Measurements from ENCODE around the gene NOL9.
"Not testable (repeated sequence)": the region's sequence is repeated elsewhere in the genome, so short reads cannot be mapped to it uniquely, and the experiment has no call there.

The NOL9 gene

DNA sequence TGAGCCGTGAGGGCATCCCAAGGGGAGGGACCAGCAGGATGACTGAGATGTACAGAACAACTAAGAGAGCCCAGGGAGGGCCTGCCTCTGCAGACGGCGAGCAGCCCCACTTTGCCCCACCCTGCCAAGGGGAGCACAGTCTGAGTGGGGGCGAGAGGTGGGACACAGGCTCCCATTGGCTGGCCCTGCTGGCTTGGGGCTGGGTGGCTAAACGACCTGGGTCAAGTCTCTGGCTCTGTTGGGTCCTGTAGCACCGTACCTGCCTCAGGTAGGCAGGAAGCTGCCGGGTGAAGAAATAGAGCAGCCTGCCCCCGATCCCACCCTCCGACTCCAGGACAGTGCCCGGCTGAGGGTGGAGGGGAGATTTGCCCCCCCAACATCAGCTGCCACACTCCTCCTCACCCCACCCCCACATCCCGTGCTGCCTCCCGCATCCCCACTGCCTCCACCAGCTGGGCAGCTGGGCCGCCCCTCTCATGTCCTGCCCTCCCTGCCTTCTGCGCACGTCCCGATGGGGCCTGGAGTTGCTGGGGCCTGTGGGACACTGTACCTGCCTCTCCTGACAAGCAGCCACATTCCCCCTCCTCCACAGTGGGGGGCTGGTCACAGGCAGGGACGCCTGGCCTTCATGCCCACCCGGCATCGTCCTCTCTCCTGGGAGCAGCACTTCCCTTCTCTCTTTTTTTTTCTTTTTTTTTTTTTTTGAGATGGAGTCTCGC, 50.3 kb downstream of the NOL9 start:
- no peak for DNase-seq (ENCODE audit: low read depth in 3 of 3)

DNA sequence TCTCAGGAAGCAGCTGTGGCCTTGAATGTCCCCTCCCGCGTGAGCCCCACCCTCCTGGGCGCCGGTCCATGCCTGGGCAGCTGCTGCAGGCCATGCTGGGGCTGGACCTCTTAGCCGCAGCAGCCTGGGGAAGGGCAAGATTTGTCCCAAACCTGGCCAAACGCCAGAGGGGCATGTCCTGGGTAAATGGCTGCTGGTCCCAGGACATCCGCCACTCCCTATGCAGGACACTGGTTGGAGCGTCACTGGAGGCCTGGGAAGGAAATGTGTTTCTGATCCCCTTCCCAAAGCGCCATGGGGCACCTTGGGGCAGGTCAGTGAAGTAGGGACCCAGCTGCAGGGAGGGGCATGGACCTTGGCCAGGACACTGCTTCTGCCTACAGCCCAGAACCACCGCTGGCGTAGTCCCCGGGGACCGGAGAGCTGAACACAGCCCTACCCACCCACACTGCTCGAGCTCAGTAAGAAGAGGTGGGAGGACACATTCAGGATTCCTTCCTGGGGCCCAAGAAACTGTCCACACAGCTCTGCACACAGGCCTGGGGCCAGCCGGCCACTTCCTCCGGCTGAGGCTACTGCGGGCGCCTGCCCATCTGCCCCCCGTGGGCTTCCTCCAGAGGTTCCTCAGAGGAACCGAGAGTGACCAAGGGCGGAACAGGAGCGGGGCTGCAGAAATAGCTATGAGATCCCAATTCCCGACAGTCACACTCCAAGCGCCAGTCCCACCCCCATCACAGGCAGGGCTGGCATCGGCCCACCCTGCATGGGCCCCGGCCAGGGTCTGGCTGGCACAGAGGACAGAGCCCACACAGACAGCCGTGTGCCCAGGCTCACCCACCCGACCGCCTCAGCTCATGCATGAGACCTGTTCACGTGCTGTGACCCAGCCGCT, 52.1 kb downstream of the NOL9 start:
- no peak for DNase-seq (ENCODE audit: low read depth in 3 of 3)

DNA sequence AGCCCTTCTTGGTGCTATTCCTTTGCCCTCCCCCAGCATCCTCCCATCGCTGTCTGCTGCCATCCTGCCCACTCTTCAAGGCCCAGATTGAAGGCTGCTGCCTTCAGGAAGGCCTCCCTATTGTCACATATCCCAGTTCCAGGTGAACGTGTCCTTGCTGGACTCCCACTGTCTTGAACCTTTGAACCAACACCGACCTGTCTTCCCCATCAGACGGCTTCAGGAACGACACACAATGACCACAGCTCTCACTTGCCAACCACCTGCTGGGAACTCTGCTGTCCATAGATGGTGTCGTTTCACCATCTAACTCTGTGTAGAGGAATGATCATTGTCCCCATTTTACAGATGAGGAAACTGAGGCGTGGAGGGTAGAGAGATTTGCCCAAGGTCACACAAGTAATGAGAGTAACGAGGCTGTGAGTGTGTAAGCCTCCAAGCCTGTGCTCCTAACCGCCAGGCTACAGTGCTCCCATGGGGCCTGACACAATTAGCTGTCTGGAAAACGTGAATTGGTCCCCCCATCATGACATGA, 53.0 kb downstream of the NOL9 start:
- no peak for DNase-seq (ENCODE audit: low read depth in 3 of 3)

DNA sequence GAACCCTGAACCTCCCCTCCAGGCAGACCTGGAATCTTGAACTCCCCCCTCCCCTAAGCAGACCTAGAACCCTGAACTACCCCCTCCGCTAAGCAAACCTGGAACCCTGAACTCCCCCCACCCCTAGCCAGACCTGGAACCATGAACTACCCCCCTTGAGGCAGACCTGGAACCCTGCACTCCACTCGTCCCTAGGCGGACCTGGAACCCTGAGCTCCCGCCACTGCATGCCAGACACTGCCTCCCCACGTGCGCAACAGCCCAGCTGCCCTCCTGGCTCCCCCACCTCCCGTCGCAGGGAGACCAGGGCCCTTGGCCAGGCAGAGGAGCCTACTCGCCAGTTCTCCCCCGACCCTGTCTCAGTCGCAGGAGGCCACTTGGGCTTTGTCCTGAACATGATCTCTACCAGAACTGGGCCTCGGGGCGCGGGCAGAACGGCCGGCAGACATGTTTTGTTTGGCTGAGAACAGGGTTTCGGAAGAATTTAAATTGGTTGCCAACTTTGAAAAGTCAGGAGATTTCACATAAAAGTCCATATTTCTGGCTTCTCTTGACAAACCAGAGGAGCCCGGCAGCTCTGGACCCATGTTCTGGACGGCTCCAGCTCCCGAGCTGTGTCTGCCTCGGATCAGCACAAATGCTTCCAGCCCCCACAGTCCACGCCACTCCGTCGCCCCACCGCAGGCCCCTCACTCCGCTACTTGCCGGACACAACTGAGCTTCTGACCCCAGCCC, 53.6 kb downstream of the NOL9 start:
- no peak for DNase-seq (ENCODE audit: low read depth in 3 of 3)

DNA sequence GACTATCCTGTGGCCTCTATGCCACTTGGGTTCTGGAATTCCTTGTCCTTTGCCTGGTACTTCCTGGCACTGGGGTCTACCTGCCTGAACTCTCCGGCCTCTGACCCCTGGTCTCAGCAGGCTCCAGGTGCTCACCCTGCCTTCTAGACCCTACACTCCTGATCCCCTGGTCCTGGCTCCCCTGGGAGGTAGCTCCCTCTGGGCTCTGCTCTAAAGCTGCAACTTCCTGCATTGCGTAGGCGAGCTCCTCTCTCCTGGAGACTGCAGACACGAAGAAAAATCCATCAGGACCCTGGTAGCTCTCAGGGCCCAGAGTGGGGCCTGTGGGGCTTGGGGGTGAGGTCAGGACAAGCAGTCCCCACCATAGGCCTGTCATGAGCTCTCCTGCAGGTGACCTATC, 55.0 kb downstream of the NOL9 start:
- DNase-seq (ENCODE audit: low read depth in 3 of 3) = no peak

DNA sequence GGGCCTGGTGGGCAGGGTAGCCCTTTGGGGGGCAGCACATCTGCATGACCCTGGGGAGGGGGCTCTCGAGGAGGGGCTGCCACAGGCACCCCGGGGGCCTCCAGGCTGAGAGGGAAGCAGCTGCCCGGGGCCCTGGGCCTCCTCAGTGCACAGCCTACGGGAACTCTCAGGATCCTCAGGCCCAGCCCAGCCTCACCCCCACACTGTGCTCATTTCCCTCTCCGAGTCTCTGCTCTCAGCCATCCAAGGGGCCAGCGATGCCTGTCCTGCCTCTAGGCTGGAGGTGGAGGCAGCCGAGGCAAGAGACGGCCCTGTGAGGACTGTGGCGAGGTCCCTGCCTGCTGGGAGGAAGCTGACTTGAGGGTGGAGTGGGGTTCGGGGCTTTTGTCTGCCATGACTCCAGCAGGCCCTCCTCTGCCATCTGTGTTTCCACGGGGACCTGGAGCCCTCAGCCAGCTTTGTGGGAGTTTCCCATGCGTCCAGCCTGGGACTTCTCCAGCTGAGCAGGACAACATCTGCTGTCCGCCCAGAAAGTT, 55.7 kb downstream of the NOL9 start:
- DNase-seq (ENCODE audit: low read depth in 3 of 3) = no peak

DNA sequence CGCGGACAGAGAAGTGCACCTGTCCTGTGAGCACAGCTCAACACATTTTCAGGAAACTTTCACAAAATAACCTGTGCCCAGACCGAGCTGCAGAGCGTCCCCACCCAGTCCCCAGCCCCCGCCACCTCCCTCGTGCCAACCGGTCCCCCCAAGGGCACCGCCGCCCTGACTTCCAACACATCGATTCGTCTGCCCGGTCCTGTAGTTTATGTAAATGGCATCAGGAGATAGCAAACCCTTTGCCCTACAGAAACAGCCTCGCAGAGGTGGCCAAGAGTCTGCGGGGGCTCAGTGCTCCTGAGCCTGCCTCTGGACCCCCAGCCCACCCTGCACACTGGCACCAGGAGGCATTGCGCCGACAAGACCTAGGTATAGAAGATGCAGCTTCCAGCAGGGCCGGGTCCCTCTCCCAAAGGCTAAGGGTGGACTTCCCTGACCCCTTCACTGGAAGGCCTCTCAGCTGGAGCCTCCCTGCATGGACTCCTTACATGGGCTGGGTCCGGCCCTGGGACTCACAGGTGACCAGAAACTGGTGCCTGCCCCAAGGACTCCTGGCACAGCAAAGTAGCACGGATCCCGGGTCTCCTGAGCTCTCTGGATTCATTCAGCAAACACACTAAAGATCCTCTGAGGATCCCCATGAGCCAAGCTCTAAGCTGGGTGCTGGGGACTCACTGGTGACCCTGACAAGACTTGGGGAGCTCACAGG, 56.3 kb downstream of the NOL9 start:
- no peak for DNase-seq (ENCODE audit: low read depth in 3 of 3)

DNA sequence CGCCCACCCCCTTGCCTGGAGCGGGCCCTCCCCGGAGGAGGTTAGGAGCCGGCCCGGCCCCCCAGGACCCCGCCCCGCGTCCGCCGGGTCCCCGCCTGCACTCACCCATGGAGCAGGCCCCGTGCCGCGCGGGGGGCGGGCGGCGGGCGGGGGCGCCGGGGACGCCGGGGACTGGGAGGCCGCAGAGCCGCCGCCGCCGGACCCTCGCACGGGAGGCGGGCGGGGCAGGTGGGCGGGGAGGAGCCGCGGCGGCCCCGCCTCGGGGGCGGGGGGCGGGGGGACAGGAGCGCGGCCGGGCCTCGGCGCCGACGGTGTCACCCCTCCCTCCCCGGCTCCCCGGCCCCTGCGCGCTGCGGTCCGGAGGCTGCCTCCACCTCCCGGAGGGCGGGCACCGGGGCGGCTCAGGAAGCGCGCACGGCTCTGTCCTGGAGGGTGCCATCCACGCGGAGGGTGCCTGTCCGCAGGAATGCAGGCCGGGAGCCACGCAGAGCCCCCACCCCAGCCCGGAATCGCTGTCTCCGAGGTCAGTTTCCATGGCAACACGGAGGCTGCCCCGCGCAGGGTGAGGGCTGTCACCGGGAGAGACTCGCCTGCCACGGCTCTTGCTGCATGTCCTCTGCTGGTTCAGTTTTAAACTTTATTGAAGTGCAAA, 57.0 kb downstream of the NOL9 start:
- DNase-seq (ENCODE audit: low read depth in 3 of 3) = no peak

DNA sequence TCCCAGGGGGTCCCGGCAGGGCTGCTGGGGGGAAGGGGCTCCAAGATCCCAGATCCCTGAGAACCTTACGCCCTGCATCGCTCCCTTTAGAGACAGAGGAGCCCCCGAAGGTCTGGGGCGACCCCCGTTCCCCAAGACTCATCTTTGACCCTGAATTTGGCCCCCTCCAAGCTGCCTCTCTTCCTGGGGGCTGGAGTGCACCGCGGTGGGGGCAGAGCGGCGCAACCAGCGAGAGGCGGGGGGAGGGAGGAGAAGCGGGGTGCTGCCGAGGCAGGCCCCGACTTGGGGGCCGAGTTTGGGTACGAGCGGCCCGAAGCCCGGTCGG, 57.5 kb downstream of the NOL9 start:
- no peak for DNase-seq (ENCODE audit: low read depth in 3 of 3)

DNA sequence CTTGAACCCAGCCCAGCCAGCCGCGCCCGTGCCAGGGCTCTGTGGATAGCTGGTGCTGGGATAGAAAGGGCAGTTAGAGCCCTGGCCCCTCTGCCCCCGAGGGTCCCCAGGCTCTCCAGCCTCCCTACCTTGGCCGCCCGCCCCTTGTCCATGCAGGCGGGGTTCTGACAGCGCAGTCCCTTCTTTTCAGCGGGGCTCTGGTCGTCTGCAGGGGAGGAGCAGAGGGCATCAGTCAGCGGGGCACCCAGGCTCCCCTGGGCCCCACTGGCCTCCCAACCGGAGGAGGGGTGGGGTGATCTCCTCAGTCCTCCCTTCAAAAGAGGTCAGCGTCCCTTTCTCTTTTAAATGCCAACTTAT, 58.0 kb downstream of the NOL9 start:
- no peak for DNase-seq (ENCODE audit: low read depth in 3 of 3)

DNA sequence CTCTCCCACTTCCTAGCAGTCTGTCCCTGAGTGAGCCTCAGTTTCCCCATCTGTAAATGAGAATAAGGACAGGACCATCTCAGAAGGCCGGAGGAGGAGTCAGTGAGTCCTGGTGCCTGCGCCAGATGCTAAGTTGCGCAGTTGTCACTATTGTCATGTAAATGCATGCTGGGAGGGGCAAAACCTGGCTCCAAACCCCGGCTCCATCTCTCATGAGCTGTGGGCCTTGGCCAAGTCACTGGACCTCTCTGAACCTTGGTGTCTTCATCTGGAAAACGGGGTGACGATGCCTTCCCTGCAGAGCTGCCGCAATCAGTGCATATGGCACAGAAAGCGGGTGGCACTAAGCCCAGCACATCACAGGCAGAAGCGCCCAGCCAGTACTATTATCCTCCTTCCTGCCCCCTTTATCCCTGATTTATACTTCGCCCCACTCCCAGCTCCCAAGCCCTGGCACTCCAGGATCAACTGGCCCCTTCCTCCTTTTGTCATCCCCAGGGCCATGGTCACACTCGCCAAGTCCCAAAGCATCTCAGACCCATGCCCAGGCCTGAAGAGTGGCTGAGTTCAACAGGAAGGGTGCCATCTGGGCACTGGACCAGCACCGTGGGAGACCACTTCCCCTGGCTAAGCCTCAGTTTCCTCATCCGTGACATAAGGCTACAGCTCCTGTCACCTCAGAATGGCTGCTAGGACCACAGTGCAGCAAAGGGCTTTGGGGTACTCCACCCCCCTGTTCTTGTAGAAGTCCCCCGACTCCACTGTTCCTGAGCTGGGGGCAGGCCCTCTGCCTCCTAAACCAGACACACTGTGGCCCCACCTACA, 58.6 kb downstream of the NOL9 start:
- no peak for DNase-seq (ENCODE audit: low read depth in 3 of 3)

DNA sequence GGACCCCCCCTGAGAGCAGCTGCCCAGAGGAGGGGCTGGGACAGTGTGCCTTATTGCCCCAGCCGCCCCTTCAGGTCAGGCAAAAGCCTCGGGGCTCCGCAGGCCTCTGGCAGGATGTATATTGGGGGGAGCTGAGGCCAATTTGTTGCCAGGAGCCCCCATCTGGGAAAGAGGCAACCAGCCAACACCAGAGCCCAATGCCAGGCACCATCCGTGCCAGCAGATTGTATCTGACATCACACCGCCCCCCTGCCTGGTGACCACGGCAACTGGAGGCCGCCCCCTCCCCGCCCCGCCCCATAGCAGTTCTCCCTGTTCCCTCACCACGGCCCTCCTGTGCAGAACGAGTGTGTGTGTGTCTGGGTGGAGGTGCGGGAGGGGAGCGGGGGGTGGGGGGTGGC, 59.3 kb downstream of the NOL9 start:
- no peak for DNase-seq (ENCODE audit: low read depth in 3 of 3)

DNA sequence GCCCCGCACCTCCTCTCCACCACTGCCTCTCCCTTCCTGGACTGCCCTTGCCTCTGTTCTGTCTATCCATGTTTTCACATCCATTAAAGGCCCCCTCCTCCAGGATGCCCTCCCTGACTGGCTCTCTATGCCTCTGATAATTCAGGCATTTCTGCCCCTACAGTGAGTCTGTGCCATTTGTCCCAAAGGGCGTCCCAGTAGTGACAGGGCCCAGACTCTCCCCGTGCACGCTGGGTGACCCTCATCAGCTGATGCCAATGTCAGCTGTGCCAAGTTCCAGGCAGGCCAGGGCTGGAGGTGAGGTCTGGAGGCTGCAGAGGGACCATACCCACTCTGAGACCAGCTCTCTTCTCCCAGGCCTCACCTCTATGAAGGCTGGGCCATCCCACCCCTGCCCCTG, 59.7 kb downstream of the NOL9 start:
- DNase-seq (ENCODE audit: low read depth in 3 of 3) = no peak

DNA sequence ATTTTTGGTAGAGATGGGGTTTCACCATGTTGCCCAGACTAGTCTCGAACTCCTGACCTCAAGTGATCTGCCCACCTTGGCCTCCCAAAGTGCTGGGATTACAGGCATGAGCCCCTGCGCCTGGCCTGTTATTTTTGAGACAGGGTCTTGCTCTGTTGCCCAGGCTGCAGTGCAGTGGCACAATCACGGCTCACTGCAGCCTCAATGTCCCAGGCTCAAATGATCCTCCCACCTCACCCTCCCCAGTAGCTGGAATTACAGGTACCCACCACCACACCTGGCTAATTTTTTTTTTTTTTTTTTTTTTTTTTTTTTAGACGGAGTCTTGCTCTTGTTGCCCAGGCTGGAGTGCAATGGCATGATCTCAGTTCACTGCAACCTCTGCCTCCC, 60.5 kb downstream of the NOL9 start:
- not testable (repeated sequence) for DNase-seq (ENCODE audit: low read depth in 3 of 3)

DNA sequence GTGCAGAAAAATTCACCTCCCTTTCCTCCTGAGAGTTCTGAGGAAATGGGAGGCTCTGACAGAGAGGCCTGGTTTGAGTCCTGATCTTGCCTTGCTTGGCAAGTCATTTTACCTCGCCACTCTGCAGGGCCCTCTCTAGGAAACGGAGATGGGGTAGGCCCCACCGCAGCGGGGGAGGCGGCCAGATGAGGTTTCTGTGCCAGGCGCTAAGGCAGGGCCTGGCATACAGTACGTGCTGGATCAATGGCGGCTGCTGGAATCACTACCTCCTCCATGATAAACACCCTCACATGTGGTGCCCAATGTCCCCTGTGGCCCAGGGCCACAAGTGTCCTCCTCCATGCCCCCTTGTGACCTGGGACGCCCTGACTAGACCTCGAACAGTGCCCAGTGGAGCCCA, 62.3 kb downstream of the NOL9 start:
- no peak for DNase-seq (ENCODE audit: low read depth in 3 of 3)

DNA sequence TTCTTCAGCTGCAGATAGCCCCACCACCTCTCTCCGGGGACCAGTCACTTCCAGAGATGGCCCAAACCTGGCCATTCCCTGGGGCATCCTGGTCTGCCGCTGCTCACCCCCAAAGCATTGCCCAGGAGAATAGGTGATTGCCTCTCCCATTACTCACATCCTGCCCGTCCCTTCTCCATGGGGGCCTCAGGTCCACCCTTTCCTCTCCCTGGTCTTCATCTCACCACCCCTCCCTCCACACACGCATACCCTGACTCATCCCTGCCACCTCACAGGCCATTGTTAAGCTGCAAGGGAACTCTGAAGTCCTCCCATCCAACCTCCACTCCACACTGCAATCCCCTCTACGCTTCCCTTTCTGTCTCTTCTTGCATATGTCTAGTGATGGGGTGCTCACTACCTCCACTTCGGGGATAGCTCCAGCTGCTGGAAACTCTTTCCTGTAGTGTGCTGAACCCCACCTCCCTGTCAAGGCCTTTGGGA, 62.8 kb downstream of the NOL9 start, which contains the start of gene PLEKHG5:
Gene PLEKHG5, minus strand, starts transcription at position 188 of the 483 bp plus-strand sequence. CDS start 14,096 bp downstream, outside the sequence.
- DNase-seq (ENCODE audit: low read depth in 3 of 3) = no peak

DNA sequence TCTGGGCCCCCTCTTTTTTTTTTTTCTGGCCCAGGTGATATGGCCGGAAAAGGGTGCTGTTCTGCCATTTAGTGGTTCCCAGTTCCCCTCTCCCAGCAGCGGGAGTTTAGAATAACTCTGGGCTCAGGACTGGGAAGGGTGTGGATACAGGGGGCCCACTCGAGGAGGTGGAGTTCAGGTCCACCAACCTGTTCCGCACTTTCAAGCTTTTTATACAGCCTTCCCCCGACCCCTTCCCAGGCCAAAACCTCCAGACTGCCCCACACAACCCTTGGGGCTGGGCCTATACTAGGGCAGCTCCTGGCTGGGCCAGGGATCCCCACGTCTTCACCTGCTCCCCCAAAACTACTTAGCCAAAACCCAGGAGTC, 63.2 kb downstream of the NOL9 start:
- DNase-seq (ENCODE audit: low read depth in 3 of 3) = no peak

DNA sequence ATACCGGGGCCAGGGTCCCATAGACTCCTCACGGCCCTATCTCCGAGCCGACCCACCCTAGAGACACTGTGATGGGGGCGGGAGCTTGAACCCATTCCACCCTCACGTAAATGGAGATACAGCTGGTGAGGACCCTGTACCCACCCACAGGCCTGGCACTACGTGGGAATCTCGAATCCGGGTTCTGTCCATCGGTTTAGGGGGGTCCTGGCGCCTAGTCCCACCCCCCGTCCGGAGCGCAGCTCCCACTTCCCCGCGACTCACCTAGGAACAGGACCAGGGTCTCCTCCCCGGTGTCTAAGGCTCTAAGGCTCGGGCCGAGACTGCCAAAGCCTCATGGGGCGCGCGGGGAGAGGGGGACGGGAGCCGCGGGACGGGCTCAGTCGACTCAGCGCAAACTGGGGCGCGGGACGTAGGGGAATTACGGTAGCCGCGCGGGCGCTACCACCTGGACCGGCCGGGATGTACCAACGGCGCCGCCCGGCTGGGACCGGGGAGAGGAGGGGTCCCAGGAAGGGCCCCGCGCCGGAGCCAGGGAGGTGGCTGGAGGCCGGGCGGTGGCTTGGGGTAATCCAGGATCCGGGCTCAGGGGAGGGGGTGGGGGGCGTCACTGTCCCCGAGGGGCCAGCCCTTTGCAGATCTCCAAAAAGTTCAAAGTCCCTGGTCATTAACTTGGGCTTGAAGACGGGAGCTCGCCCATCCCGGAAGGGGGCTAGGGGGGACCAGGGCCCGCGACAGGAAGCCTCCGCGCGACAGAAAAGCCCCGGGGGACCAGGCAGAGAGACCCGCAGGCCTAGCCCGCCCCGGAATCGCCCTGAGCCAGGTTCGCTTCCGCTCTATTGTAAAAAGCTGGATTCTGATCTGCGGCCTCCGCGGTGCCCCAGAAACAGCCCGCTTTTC, 63.9 kb downstream of the NOL9 start:
- peak; percentile 39 to 56 (median 52) for DNase-seq (ENCODE audit: low read depth in 3 of 3)

DNA sequence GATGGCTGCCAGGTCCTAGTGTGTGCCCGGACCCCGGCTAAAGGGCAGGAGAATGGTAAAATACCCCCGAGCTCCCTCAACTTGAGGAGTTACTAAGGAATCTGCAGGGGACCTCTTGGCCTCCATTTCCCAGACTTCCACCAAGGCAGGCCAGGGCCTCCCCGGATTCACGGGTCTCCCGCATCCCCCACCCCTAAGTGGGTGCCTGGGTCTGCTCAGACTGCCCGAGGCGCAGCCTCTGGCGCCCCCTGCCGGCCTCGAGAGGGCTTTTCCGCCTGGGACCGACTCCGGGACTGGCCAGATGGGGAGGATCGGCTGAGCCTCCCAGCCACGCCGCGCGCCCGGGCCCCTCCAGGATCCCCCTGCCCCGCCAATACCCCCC, 64.5 kb downstream of the NOL9 start:
- peak; percentile 66 to 74 (median 72) for DNase-seq (ENCODE audit: low read depth in 3 of 3)

Measured in stimulated activated CD4-positive, alpha-beta T cell treated with anti-CD3 and anti-CD28 coated beads, TNF-alpha, amount 100 ng/mL, for 48 hours (primary cell).